ENCODE measurements around the gene TMEM203. TPM values are rescaled to one million over a fixed set of nuclear protein-coding genes. Genes with fewer than 3 reads are reported as not detected.

The TMEM203 gene
- total and polyA plus RNA-seq, 2 experiments from 2014 or later: 32.7 to 53.4 TPM

- Histone ChIP-seq H3F3A (replicated peaks; ENCODE audit: low read depth) (peaks cover 16% of the 10 kb centered on the region; the same call in 1 of the 2 replicates), H3K4me2 (peak overlapping the region; percentile 89), H3K36me3 (ENCODE audit: insufficient read depth) (no peaks in the 10 kb centered on the region), H3K27ac (ENCODE audit: low read depth) (peak overlapping the region; percentile 72; the same call in 1 of the 2 replicates), H4K20me1 (replicated peaks; ENCODE audit: insufficient read depth) (peaks cover 9% of the 10 kb centered on the region), H3K79me2 (replicated peaks; ENCODE audit: insufficient read depth) (peaks cover 71% of the 10 kb centered on the region), H3K4me1 (ENCODE audit: insufficient read depth) (peaks cover 24% of the 10 kb centered on the region), H3K4me3 (peak overlapping the region; percentile 82), H2AFZ (peak overlapping the region; percentile 52; the same call in 1 of the 2 replicates), H3K27me3 (ENCODE audit: insufficient read depth) (no peaks in the 10 kb centered on the region), H3K9me2 (ENCODE audit: insufficient read depth) (no peaks in the 10 kb centered on the region)
- H3K36me3 Mint-ChIP-seq (ENCODE audit: low read depth): no peaks in the 10 kb centered on the region; the same call in 2 of the 3 replicates
- peak overlapping the region; percentile 86 for H3K27ac Mint-ChIP-seq
- ATAC-seq (peak; percentile 0; the same call in 1 of the 3 replicates), DNase-seq (ENCODE audit: low spot score) (peak; percentile 31)
- peaks cover 17% of the 10 kb centered on the region for H3K27me3 Mint-ChIP-seq (ENCODE audit: insufficient read depth, low read depth, poor library complexity)
- no peaks in the 10 kb centered on the region for H3K9me3 Mint-ChIP-seq
- peak overlapping the region; percentile 77 for H3K4me3 Mint-ChIP-seq
- peaks cover 27% of the 10 kb centered on the region for H3K4me1 Mint-ChIP-seq
- TF ChIP-seq ZNF114 (CRISPR knock-in tag; IDR thresholded peaks at IDR 0.05) (no peak), NANOG (IDR thresholded peaks at IDR 0.05; ENCODE audit: borderline replicate concordance) (no peak), REST (IDR thresholded peaks at IDR 0.05; ENCODE audit: unreplicated experiment) (no peak), CREB1 (CRISPR knock-in tag; IDR thresholded peaks at IDR 0.05; ENCODE audit: low read depth) (no peak), JUNB (IDR thresholded peaks at IDR 0.05; ENCODE audit: unreplicated experiment) (no peak), ETS1 (IDR thresholded peaks at IDR 0.05) (no peak), POLR2AphosphoS5 (IDR thresholded peaks at IDR 0.05; ENCODE audit: low read depth) (no peak), STAT1 (IDR thresholded peaks at IDR 0.05; ENCODE audit: unreplicated experiment) (no peak), ZNF462 (CRISPR knock-in tag; IDR thresholded peaks at IDR 0.05) (no peak), EZH2phosphoT487 (IDR thresholded peaks at IDR 0.05; ENCODE audit: unreplicated experiment) (no peak)
Observed at GRCh38 chr9:137201205-137201868, 4.1 kb downstream of the TMEM203 start.
